ENCODE measurements around the gene LTBP3. TPM values are rescaled to one million over a fixed set of nuclear protein-coding genes. Genes with fewer than 3 reads are reported as not detected.

LTBP3 gene
- total RNA-seq, 1 donor from 2014 or later: 27.5 TPM

- DNase-seq (ENCODE audit: low read depth): peak; percentile 98
Observed at GRCh38 chr11:65555693-65556231, 2.4 kb downstream of the LTBP3 start.

DNA sequence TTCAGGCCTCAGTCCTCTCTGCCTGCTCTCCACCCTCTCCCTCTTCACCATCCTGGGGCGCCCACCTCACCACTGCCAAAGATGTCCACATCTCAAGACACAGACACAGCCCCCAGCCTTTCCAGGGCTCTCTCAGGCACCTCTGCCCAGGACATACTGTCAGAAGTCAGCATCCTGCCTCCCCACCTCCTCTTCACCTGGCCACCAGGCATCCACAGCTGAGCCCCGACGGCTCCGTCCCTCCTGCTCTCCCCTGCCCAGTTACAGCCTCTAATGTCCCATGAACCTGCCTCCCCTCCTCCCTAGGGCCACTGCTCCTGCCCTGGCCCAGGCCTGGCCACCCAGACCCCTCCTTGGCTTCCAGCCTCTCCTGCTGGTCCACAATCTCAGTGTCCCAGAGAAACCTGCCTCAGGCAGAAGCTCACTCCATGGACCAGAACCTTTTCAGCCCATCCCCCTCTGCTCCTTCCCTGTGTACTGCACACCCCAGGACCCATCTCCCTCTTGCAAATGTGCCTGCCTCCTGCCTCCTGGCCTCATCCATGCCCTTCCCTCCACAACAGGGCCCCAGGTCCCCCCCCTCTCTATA lies 3.2 kb downstream of the LTBP3 start:
- no peak for DNase-seq (ENCODE audit: low read depth)

GRCh38 chr11:65554057-65554818 lies 3.9 kb downstream of the LTBP3 start:
- DNase-seq (ENCODE audit: low read depth): no peak

- no peak for DNase-seq (ENCODE audit: low read depth)
Observed at GRCh38 chr11:65553301-65554001, 4.7 kb downstream of the LTBP3 start.

GRCh38 chr11:65552388-65552951 lies 5.7 kb downstream of the LTBP3 start:
- no peak for DNase-seq (ENCODE audit: low read depth)

- DNase-seq (ENCODE audit: low read depth): peak; percentile 61
Observed at GRCh38 chr11:65551572-65552387, 6.4 kb downstream of the LTBP3 start.

DNA sequence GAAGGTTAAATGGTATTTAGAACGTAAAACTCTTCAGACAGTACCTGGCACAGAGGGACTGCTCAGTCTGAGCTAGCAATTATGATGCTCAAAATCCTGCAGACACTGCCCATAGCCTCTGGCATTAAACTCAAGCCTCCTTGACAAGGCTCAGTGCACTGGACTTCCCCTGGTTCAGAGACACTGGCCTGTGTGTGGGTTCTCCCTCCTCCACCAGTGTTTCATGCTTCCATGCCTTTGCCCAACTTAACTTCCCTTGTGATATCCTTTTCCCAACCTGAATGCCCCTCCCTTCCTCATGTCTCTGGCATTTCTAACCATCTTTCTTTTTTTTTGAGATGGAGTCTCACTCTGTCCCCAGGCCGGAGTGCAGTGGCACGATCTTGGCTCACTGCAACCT lies 9.1 kb downstream of the LTBP3 start:
- no peak for DNase-seq (ENCODE audit: low read depth)

- no peak for DNase-seq (ENCODE audit: low read depth)
Observed at GRCh38 chr11:65548395-65548794, 9.8 kb downstream of the LTBP3 start.

- no peak for DNase-seq (ENCODE audit: low read depth)
Observed at GRCh38 chr11:65547446-65548125, 10.6 kb downstream of the LTBP3 start.

DNA sequence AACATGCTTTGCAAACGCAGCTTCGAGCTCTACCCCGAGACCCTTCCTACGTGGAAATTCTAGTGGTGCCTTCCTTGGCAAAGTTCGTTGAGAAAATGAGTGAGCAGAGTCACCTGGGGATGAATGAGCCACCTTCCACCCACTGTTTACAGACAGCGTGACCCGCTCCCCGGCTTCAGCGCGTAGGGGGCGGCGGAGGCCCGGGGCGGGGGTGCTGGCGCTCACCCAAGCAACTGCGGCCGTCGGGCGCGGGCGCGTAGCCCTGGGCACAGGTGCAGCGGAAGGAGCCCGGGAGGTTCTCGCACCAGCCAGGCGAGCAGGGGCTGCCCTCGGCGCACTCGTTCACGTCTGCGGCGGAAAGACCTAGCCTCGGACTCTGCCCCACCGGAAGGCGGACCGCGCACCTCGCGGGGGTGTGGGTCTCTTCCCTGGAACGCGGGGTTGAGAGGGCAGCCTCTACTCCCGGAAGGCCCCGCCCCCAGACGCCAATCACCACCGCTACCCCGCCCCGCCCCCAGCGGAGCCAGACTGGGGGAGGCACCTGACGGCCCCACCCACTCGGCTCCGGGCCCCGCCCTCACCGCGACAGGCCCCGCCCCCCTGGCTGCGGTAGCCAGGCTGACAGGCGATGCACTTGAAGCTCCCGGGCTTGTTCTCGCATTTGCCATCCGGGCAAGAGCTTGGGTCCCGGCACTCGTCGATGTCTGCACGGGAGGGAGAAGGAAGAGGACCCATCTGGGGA lies 11.8 kb downstream of the LTBP3 start:
- no peak for DNase-seq (ENCODE audit: low read depth)

- no peak for DNase-seq (ENCODE audit: low read depth)
Observed at GRCh38 chr11:65545853-65546216, 12.3 kb downstream of the LTBP3 start.

- DNase-seq (ENCODE audit: low read depth): no peak
Observed at GRCh38 chr11:65542738-65543390, 15.3 kb downstream of the LTBP3 start.

DNA sequence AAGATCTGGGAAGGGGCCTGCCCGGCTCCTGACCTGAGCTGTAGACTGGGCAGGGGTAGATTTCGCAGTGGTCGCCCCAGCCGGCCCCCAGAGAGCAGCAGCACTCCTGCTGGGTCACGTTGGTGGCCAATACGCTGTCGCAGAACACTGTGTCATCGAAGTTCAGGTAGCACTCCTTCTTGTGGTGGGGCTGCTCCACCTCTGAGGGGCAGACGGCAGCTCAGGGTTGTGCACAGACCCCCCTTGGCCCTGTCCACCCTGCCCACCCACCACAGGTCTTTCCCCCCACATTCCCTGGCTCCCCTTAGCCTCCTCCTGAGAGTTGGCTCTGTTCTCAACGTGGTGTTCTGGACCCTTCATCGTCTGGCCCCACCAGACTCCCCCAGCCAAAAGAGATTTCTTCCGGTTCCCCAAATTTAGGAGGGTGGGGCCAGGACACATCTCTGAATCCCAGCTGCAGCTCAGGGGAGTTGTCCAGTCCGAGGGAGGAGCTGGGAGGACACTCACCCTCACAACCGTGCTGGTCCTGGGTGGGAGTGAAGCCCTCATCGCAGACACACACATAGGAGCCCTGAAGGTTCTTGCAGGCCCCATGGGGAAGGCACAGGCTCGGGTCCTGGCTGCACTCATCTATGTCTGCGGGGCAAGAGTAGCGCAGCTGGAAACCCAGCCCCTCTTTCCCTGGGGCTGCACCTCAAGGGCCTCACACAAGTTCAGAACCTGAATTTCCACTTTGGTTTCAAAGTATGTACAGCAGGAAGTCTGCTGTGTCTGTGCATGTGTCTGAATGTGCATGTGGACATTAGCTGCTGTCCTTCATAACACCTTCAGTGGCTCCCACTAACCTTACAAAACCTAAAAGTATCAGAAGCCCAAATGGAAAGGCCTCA lies 16.8 kb downstream of the LTBP3 start:
- DNase-seq (ENCODE audit: low read depth): no peak

GRCh38 chr11:65540290-65541092 lies 17.7 kb downstream of the LTBP3 start:
- DNase-seq (ENCODE audit: low read depth): peak; percentile 89

DNA sequence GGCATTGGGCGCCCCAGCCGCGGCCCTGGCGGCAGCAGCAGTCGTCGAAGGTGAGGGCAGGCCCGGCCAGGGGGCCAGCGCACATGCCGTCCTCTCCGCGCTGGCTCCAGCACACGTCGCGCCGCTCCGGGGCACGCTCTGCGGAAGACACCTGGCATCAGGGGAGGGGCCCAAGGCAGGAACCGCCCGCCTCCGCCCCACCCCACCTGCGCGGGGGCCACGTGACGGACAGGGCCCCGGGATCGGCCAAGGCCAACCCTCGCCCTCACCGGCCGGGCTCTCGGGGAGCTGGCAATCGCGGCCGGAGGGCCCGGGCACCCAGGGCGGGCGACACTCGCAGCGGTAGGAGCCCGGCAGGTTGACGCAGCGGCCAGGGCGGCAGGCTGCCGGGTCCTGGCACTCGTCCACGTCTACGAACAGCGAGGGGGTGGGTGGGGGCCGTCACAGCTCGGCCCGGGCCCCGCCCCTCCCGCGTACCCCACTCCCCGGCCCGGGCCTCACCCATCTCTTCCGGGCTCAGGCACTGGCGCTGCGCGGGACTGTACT lies 18.3 kb downstream of the LTBP3 start:
- no peak for DNase-seq (ENCODE audit: low read depth)

DNA sequence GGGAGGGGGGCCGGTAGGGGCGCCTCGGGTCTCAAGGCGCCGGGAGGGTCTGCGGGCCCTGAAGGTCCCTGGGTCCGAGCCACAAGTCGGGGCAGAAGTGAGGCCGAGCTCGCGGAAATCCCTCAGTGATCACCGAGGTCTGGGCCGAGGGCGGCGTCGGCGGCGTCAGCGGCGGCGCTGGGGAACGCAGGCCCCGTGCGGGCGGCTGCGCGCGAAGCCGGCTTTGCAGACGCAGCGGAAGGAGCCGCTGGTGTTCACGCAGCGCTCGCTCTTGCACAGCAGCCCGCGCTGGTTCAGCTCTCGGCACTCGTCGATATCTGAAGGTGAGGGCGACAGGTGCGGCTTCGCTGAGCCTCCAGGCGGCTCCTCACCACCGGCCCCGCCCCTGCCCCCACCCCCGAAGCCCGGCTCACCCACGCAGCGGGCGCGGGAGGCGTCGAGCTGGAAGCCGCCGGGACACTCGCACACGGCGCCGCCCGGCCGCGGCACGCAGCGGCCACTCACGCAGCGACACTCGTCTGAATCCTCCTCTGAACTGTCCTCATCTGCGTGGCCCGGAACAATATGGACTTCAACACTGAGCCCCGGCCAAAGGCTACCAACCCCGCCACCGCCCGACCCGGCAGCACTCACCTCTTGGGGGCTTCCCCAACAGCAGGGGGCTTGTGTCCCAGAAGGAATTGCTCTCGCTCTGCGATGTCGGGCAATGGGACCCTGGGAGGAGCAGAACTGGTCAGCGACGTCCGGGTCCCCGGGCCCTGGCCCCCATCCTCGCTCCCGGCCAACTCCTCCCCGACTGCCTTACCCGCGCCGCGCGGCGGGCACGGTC lies 19.0 kb downstream of the LTBP3 start:
- no peak for DNase-seq (ENCODE audit: low read depth)

Data from myocyte (in vitro differentiated cells).